IPS-NIHi11 (cell line): ENCODE measurements around the gene EOLA1.
"Not testable (repeated sequence)": the region's sequence is repeated elsewhere in the genome, so short reads cannot be mapped to it uniquely, and the experiment has no call there.

ENCODE experiments used
- DNase-seq: peaks from one replicate; pipeline ENCODE4 v3.0.0; 2012; ENCODE audit warnings: mixed read lengths, low spot score

Gene EOLA1

GRCh38 chrX:149513825-149514428 lies 26.9 kb upstream of the EOLA1 start:
- DNase-seq: no peak

GRCh38 chrX:149515954-149516602 lies 24.7 kb upstream of the EOLA1 start:
- no peak for DNase-seq

- no peak for DNase-seq
Measured at GRCh38 chrX:149516604-149517003, 24.2 kb upstream of the EOLA1 start.

GRCh38 chrX:149517308-149517707 lies 23.5 kb upstream of the EOLA1 start:
- no peak for DNase-seq

GRCh38 chrX:149518236-149518635 lies 22.6 kb upstream of the EOLA1 start:
- no peak for DNase-seq

- DNase-seq: not testable (repeated sequence)
Measured at GRCh38 chrX:149520636-149521277, 20.1 kb upstream of the EOLA1 start.

- DNase-seq: no peak
Measured at GRCh38 chrX:149521438-149521837, 19.4 kb upstream of the EOLA1 start.

GRCh38 chrX:149522916-149523315 lies 17.9 kb upstream of the EOLA1 start:
- no peak for DNase-seq

GRCh38 chrX:149525389-149525788 lies 15.4 kb upstream of the EOLA1 start:
- DNase-seq: not testable (repeated sequence)

- not testable (repeated sequence) for DNase-seq
Measured at GRCh38 chrX:149525903-149526302, 14.9 kb upstream of the EOLA1 start.

GRCh38 chrX:149526318-149527033 lies 14.3 kb upstream of the EOLA1 start:
- DNase-seq: not testable (repeated sequence)

GRCh38 chrX:149527705-149528104 lies 13.1 kb upstream of the EOLA1 start:
- no peak for DNase-seq

GRCh38 chrX:149528381-149528780 lies 12.4 kb upstream of the EOLA1 start:
- no peak for DNase-seq

GRCh38 chrX:149531599-149531998 lies 9.2 kb upstream of the EOLA1 start:
- no peak for DNase-seq

GRCh38 chrX:149532868-149533267 lies 7.9 kb upstream of the EOLA1 start:
- DNase-seq: not testable (repeated sequence)

- not testable (repeated sequence) for DNase-seq
Measured at GRCh38 chrX:149533999-149534398, 6.8 kb upstream of the EOLA1 start.

GRCh38 chrX:149534926-149535602 lies 5.7 kb upstream of the EOLA1 start:
- not testable (repeated sequence) for DNase-seq

GRCh38 chrX:149537474-149537873 lies 3.3 kb upstream of the EOLA1 start:
- not testable (repeated sequence) for DNase-seq

GRCh38 chrX:149539283-149540130 lies 1.3 kb upstream of the EOLA1 start:
- peak; percentile 63 for DNase-seq

- peak; percentile 62 for DNase-seq
Measured at GRCh38 chrX:149540131-149540620, 636 bp upstream of the EOLA1 start.

GRCh38 chrX:149541521-149542047 lies 772 bp downstream of the EOLA1 start:
- DNase-seq: no peak
